B cell (primary cell): ENCODE measurements around the gene ZFC3H1. TPM values are rescaled to one million over a fixed set of nuclear protein-coding genes. Genes with fewer than 3 reads are reported as not detected.

Experiments used
- ATAC-seq: fragments of 200-7000 bp; cut with Tn5 transposase; one replicate; pipeline ENCODE4 v1.10.0; 2021; ENCODE audit warnings: low read depth, mild to moderate bottlenecking, moderate number of reproducible peaks, moderate library complexity
- CTCF ChIA-PET: fragments of 350-600 bp; sonication (Branson Sonifier 250); formaldehyde crosslinking; loops from one replicate; lab custom pipeline; 2021; ENCODE audit warnings: antibody characterized with exemption, inconsistent platforms; lab: Charles Lee
- POLR2A ChIA-PET: fragments of 350-600 bp; sonication (Branson Sonifier 250); formaldehyde crosslinking; loops from one replicate; lab custom pipeline; 2021; ENCODE audit warnings: antibody characterized with exemption; lab: Charles Lee
- DNase-seq: peaks from one replicate; pipeline ENCODE4 v3.0.0; 2013
- H2AFZ ChIP-seq: 2 replicates; pipeline ENCODE4 v1.6.1; 2012; ENCODE audit warnings: mild to moderate bottlenecking, low read depth, low read length; ENCODE audit not compliant: insufficient read depth, poor library complexity, severe bottlenecking
- H3K27ac ChIP-seq, 2 donors: 1 replicate in 1 of 2; 2 replicates in 1 of 2; pipeline ENCODE4 v1.5.1; 2012 to 2013; ENCODE audit warnings: low read length in 2 of 2, mild to moderate bottlenecking in 2 of 2, moderate library complexity in 1 of 2
- H3K27me3 ChIP-seq, 4 experiments: fragments of 200-600 bp in 1 of 4; sonication (generic) in 1 of 4; replicated peaks in 1 of 4; 1 replicate in 2 of 4; 2 replicates in 2 of 4; pipeline versions ENCODE4 v1.6.1 to v1.7.0; 2013 to 2016; ENCODE audit warnings: low read length in 3 of 4, mild to moderate bottlenecking in 2 of 4, mixed read lengths in 1 of 4, moderate library complexity in 1 of 4; ENCODE audit not compliant: insufficient read depth in 4 of 4, control insufficient read depth in 3 of 4; ENCODE audit errors: control extremely low read depth in 1 of 4
- H3K36me3 ChIP-seq, 2 experiments: replicated peaks in 1 of 2; 1 replicate in 1 of 2; 2 replicates in 1 of 2; pipeline versions ENCODE4 v1.6.1 to v1.7.1; 2013; ENCODE audit warnings: low read length in 1 of 2; ENCODE audit not compliant: insufficient read depth in 2 of 2, control insufficient read depth in 1 of 2; ENCODE audit errors: control extremely low read depth in 1 of 2, extremely low read depth in 1 of 2
- H3K4me1 ChIP-seq, 2 donors: fragments of 200-600 bp in 1 of 2; sonication (generic) in 1 of 2; 1 replicate in 1 of 2; 2 replicates in 1 of 2; pipeline versions ENCODE4 v1.5.1 to v1.6.1; 2013 to 2017; ENCODE audit warnings: low read length in 2 of 2; ENCODE audit not compliant: control insufficient read depth in 2 of 2, insufficient read depth in 2 of 2
- H3K4me2 ChIP-seq: replicated peaks from 2 replicates; pipeline ENCODE3; 2012; ENCODE audit warnings: mild to moderate bottlenecking, low read depth, low read length; ENCODE audit not compliant: poor library complexity, severe bottlenecking
- H3K4me3 ChIP-seq, 5 experiments: fragments of 200-600 bp in 1 of 5; sonication (generic) in 1 of 5; 1 replicate in 3 of 5; 2 replicates in 2 of 5; pipeline versions ENCODE4 v1.5.1 to v1.7.0; 2011 to 2016; ENCODE audit warnings: low read length in 4 of 5, mild to moderate bottlenecking in 4 of 5, low read depth in 2 of 5, control low read depth in 1 of 5, moderate library complexity in 1 of 5; ENCODE audit not compliant: insufficient read depth in 1 of 5; ENCODE audit errors: control extremely low read depth in 1 of 5, extremely low read depth in 1 of 5
- H3K79me2 ChIP-seq: fragments of 200-600 bp; sonication (generic); one replicate; pipeline ENCODE4 v1.6.0; 2016; ENCODE audit warnings: low read length; ENCODE audit not compliant: control insufficient read depth, insufficient read depth
- H3K9ac ChIP-seq: fragments of 200-600 bp; sonication (generic); 2 replicates; pipeline ENCODE4 v1.6.1; 2017; ENCODE audit warnings: mild to moderate bottlenecking, low read length, moderate library complexity
- H3K9me3 ChIP-seq, 3 donors: one replicate each; pipeline versions ENCODE4 v1.6.1 to v1.7.1; 2013; ENCODE audit warnings: low read length in 2 of 3; ENCODE audit not compliant: control insufficient read depth in 2 of 3, insufficient read depth in 1 of 3; ENCODE audit errors: control extremely low read depth in 1 of 3
- H4K20me1 ChIP-seq: 2 replicates; pipeline ENCODE4 v1.6.0; 2012; ENCODE audit warnings: mild to moderate bottlenecking, low read length; ENCODE audit not compliant: insufficient read depth, control insufficient read depth, poor library complexity, severe bottlenecking
- H3K27ac Mint-ChIP-seq: one replicate; pipeline ENCODE4 v1.8.0; 2021; ENCODE audit warnings: mixed read lengths
- H3K27me3 Mint-ChIP-seq: one replicate; pipeline ENCODE4 v1.8.0; 2021; ENCODE audit warnings: mixed read lengths
- H3K4me1 Mint-ChIP-seq: one replicate; pipeline ENCODE4 v1.8.0; 2021; ENCODE audit warnings: mixed read lengths
- H3K4me3 Mint-ChIP-seq: one replicate; pipeline ENCODE4 v1.8.0; 2021; ENCODE audit warnings: mixed read lengths
- H3K9me3 Mint-ChIP-seq: one replicate; pipeline ENCODE4 v1.8.0; 2022; ENCODE audit warnings: mixed read lengths; ENCODE audit not compliant: insufficient read depth
- CTCF ChIP-seq: fragments of 200-600 bp; IDR thresholded peaks from one replicate; pipeline ENCODE4 v1.8.0; 2022; ENCODE audit warnings: antibody characterized with exemption, mild to moderate bottlenecking
- EZH2 ChIP-seq: IDR thresholded peaks from 2 replicates; pipeline ENCODE4 v1.6.1; 2012; ENCODE audit warnings: borderline replicate concordance, low read depth, mild to moderate bottlenecking, moderate library complexity, low read length; ENCODE audit not compliant: insufficient read depth, poor library complexity, severe bottlenecking
- WGBS: methylation state at CpG from one replicate; pipeline ENCODE4 v1.1.5; 2013; ENCODE audit warnings: missing lambda C conversion rate; ENCODE audit not compliant: insufficient coverage; 5-methylcytosine and 5-hydroxymethylcytosine counted together
- intact Hi-C: fragments of 100-400 bp; cut with micrococcal nuclease; formaldehyde crosslinking; loops from one replicate; pipeline ENCODE4 v1.10.0; 2022
- polyA plus RNA-seq: library from polyadenylated mRNA; depleted of rRNA; stranded (reverse); fragments of >200 nt; gene quantifications from 2 replicates; pipeline ENCODE4 v1.2.3, GENCODE V29; 2012
- total RNA-seq, 2 donors: library from RNA; stranded (reverse); fragments of 120-200 nt in 1 of 2; gene quantifications; 1 replicate in 1 of 2; 2 replicates in 1 of 2; pipeline versions ENCODE4 v1.2.3 to v1.2.4, GENCODE V29; 2013 to 2022

The ZFC3H1 gene
- total and polyA plus RNA-seq, 2 donors (not counting 1 experiment from before 2014, with no cell fraction given) = 55.9 to 141 TPM

- Histone ChIP-seq H3K4me2 (no peak overlapping the region), H3K4me3 (no peak overlapping the region), H3K9ac (no peak overlapping the region), H3K36me3 (no peaks in the 10 kb centered on the region), H2AFZ (no peak overlapping the region), H4K20me1 (no peaks in the 10 kb centered on the region), H3K4me1 (no peaks in the 10 kb centered on the region), H3K79me2 (no peaks in the 10 kb centered on the region), H3K27ac (no peak overlapping the region), H3K27me3 (no peaks in the 10 kb centered on the region), H3K9me3 (no peaks in the 10 kb centered on the region)
- Mint-ChIP-seq H3K4me3 (no peak overlapping the region), H3K27ac (no peak overlapping the region), H3K4me1 (no peaks in the 10 kb centered on the region), H3K27me3 (peaks cover 24% of the 10 kb centered on the region), H3K9me3 (no peaks in the 10 kb centered on the region)
- TF ChIP-seq CTCF (no peak), EZH2 (no peak)
- WGBS = 83% methylated on average over 2 of the region's 3 CpGs
- intact Hi-C loops = no loop called here
- ChIA-PET POLR2A (no interaction called here), CTCF (no interaction called here)
- ATAC-seq (no peak), DNase-seq (no peak)
Observed at GRCh38 chr12:71567537-71567936, 96.1 kb downstream of the ZFC3H1 start.

GRCh38 chr12:71566655-71567054 lies 97.0 kb downstream of the ZFC3H1 start:
- no peak for DNase-seq
- no peaks in the 10 kb centered on the region for H3K4me1 Mint-ChIP-seq
- Histone ChIP-seq H2AFZ (no peak overlapping the region), H3K79me2 (no peaks in the 10 kb centered on the region), H3K4me1 (no peaks in the 10 kb centered on the region), H3K9ac (no peak overlapping the region), H4K20me1 (no peaks in the 10 kb centered on the region), H3K4me3 (no peak overlapping the region), H3K4me2 (no peak overlapping the region), H3K27me3 (no peaks in the 10 kb centered on the region), H3K27ac (no peak overlapping the region), H3K36me3 (no peaks in the 10 kb centered on the region), H3K9me3 (no peaks in the 10 kb centered on the region)
- H3K27me3 Mint-ChIP-seq = peaks cover 24% of the 10 kb centered on the region
- WGBS = no CpG with 5 or more reads among the region's 2 CpGs
- H3K27ac Mint-ChIP-seq = no peak overlapping the region
- POLR2A ChIA-PET = no interaction called here
- intact Hi-C loops = no loop called here
- TF ChIP-seq CTCF = no peak
- no peak for TF ChIP-seq EZH2
- no peak overlapping the region for H3K4me3 Mint-ChIP-seq
- no peaks in the 10 kb centered on the region for H3K9me3 Mint-ChIP-seq
- CTCF ChIA-PET = no interaction called here
- ATAC-seq = no peak
